Neural progenitor cell (in vitro differentiated cells): ENCODE results near the gene ADCY2.

ENCODE experiments used
- CTCF ChIP-seq: fragments of 200-600 bp; sonication (generic); IDR thresholded peaks from 2 replicates; pipeline ENCODE4 v1.5.1; 2017; ENCODE audit warnings: antibody characterized with exemption, mild to moderate bottlenecking
- EZH2 ChIP-seq: fragments of 200-600 bp; sonication (generic); IDR thresholded peaks from 2 replicates; pipeline ENCODE4 v1.6.1; 2017; ENCODE audit warnings: antibody characterized with exemption, mild to moderate bottlenecking, moderate library complexity

GRCh38 chr5:7754490-7754889 lies 358.6 kb downstream of the ADCY2 start:
- TF ChIP-seq CTCF (no peak), EZH2 (no peak)
